H9 (cell line): ENCODE results near the gene TPGS2. TPM values are rescaled to one million over a fixed set of nuclear protein-coding genes. Genes with fewer than 3 reads are reported as not detected.
A peak's percentile ranks its signal among the peaks of the same experiment; 100 is the strongest.

Experiments
- DNase-seq: peaks from one replicate; pipeline ENCODE4 v3.0.0-alpha.2; 2017
- H2AFZ ChIP-seq: one replicate; pipeline ENCODE4 v1.6.1; 2013; ENCODE audit warnings: mild to moderate bottlenecking, low read length, control low read depth, moderate library complexity
- H2AK5ac ChIP-seq: 2 replicates; pipeline ENCODE4 v1.6.1; 2013; ENCODE audit warnings: low read length, control low read depth, mixed read lengths; ENCODE audit not compliant: insufficient read length
- H2BK120ac ChIP-seq: one replicate; pipeline ENCODE4 v1.6.1; 2013; ENCODE audit warnings: low read depth, mild to moderate bottlenecking, low read length, control low read depth, inconsistent platforms; ENCODE audit not compliant: poor library complexity, severe bottlenecking
- H2BK12ac ChIP-seq: 2 replicates; pipeline ENCODE4 v1.6.1; 2013; ENCODE audit warnings: low read length, control low read depth, mixed read lengths, low read depth; ENCODE audit not compliant: insufficient read length
- H2BK15ac ChIP-seq: 2 replicates; pipeline ENCODE4 v1.6.1; 2013; ENCODE audit warnings: low read depth, low read length, control low read depth
- H2BK20ac ChIP-seq: one replicate; pipeline ENCODE4 v1.6.1; 2013; ENCODE audit warnings: low read depth, mild to moderate bottlenecking, low read length, control low read depth, inconsistent platforms; ENCODE audit not compliant: poor library complexity, severe bottlenecking
- H2BK5ac ChIP-seq: 2 replicates; pipeline ENCODE4 v1.6.1; 2013; ENCODE audit warnings: low read length, control low read depth, mixed read lengths; ENCODE audit not compliant: insufficient read length
- H3K14ac ChIP-seq: 2 replicates; pipeline ENCODE4 v1.6.1; 2013; ENCODE audit warnings: low read length, control low read depth; ENCODE audit not compliant: insufficient read depth
- H3K18ac ChIP-seq: 2 replicates; pipeline ENCODE4 v1.6.1; 2013; ENCODE audit warnings: low read depth, mild to moderate bottlenecking, mixed read lengths, low read length, control low read depth; ENCODE audit not compliant: insufficient read length
- H3K23ac ChIP-seq: 2 replicates; pipeline ENCODE4 v1.6.1; 2013; ENCODE audit warnings: low read length, control low read depth, mixed read lengths, low read depth; ENCODE audit not compliant: insufficient read length
- H3K23me2 ChIP-seq: 2 replicates; pipeline ENCODE4 v1.6.1; 2013; ENCODE audit warnings: low read depth, mild to moderate bottlenecking, mixed read lengths, low read length, control low read depth; ENCODE audit not compliant: insufficient read length, poor library complexity, severe bottlenecking
- H3K27ac ChIP-seq: 2 replicates; pipeline ENCODE4 v1.5.1; 2013; ENCODE audit warnings: low read length, control low read depth, mixed read lengths, low read depth; ENCODE audit not compliant: insufficient read length
- H3K27me3 ChIP-seq: 2 replicates; pipeline ENCODE4 v1.6.1; 2013; ENCODE audit warnings: low read length, control low read depth, inconsistent platforms; ENCODE audit not compliant: insufficient read depth
- H3K4ac ChIP-seq: 2 replicates; pipeline ENCODE4 v1.6.1; 2013; ENCODE audit warnings: low read depth, mild to moderate bottlenecking, control low read depth, inconsistent platforms, low read length, moderate library complexity
- H3K4me1 ChIP-seq: 2 replicates; pipeline ENCODE4 v1.6.1; 2013; ENCODE audit warnings: low read length, control low read depth, inconsistent platforms; ENCODE audit not compliant: insufficient read depth
- H3K4me2 ChIP-seq: 2 replicates; pipeline ENCODE4 v1.6.1; 2013; ENCODE audit warnings: low read length, control low read depth, mixed read lengths; ENCODE audit not compliant: insufficient read length, insufficient read depth
- H3K56ac ChIP-seq: 2 replicates; pipeline ENCODE4 v1.6.1; 2013; ENCODE audit warnings: low read depth, mild to moderate bottlenecking, mixed read lengths, low read length, control low read depth; ENCODE audit not compliant: insufficient read length
- H3K79me1 ChIP-seq: 2 replicates; pipeline ENCODE4 v1.6.1; 2013; ENCODE audit warnings: low read depth, mild to moderate bottlenecking, moderate library complexity, low read length, control low read depth, inconsistent platforms; ENCODE audit not compliant: insufficient read depth, poor library complexity, severe bottlenecking
- H3K79me2 ChIP-seq: 2 replicates; pipeline ENCODE4 v1.6.1; 2013; ENCODE audit warnings: low read length, control low read depth, inconsistent platforms; ENCODE audit not compliant: insufficient read depth
- H3K9ac ChIP-seq: 2 replicates; pipeline ENCODE4 v1.6.1; 2013; ENCODE audit warnings: low read length, control low read depth, mixed read lengths; ENCODE audit not compliant: insufficient read length; ENCODE audit errors: extremely low read depth
- H3K9me3 ChIP-seq: one replicate; pipeline ENCODE4 v1.6.1; 2013; ENCODE audit warnings: low read depth, low read length, inconsistent platforms; ENCODE audit not compliant: control insufficient read depth
- H3T11ph ChIP-seq: one replicate; pipeline ENCODE4 v1.6.1; 2013; ENCODE audit warnings: mild to moderate bottlenecking, low read length, control low read depth, inconsistent platforms
- H4K20me1 ChIP-seq: one replicate; pipeline ENCODE4 v1.6.1; 2013; ENCODE audit not compliant: control insufficient read depth, insufficient read length, insufficient read depth
- H4K5ac ChIP-seq: 2 replicates; pipeline ENCODE4 v1.6.1; 2013; ENCODE audit warnings: low read depth, mild to moderate bottlenecking, mixed read lengths, low read length, control low read depth; ENCODE audit not compliant: insufficient read length
- H4K8ac ChIP-seq: replicated peaks from 2 replicates; pipeline ENCODE4 v1.6.1; 2013; ENCODE audit warnings: low read length, control low read depth, mixed read lengths, low read depth; ENCODE audit not compliant: insufficient read length
- H4K91ac ChIP-seq: 2 replicates; pipeline ENCODE4 v1.6.1; 2013; ENCODE audit warnings: low read depth, mild to moderate bottlenecking, moderate library complexity, mixed read lengths, low read length, control low read depth; ENCODE audit not compliant: insufficient read length
- H3K27ac Mint-ChIP-seq, 3 experiments: 2 replicates in 2 of 3; 3 replicates in 1 of 3; pipeline ENCODE4 v1.8.0; 2020 to 2021; ENCODE audit warnings: mixed read lengths in 3 of 3, mild to moderate bottlenecking in 1 of 3, moderate library complexity in 1 of 3
- H3K27me3 Mint-ChIP-seq: 2 replicates; pipeline ENCODE4 v1.8.0; 2021; ENCODE audit warnings: low read depth, mild to moderate bottlenecking, moderate library complexity, mixed read lengths
- H3K36me3 Mint-ChIP-seq, 3 experiments: 2 replicates in 2 of 3; 3 replicates in 1 of 3; pipeline ENCODE4 v1.8.0; 2020 to 2021; ENCODE audit warnings: low read depth in 3 of 3, mixed read lengths in 3 of 3; ENCODE audit not compliant: insufficient read depth in 1 of 3
- H3K4me1 Mint-ChIP-seq, 2 experiments: 2 replicates each; pipeline ENCODE4 v1.8.0; 2020; ENCODE audit warnings: mixed read lengths in 2 of 2
- H3K4me3 Mint-ChIP-seq, 2 experiments: 2 replicates in 1 of 2; 3 replicates in 1 of 2; pipeline ENCODE4 v1.8.0; 2020 to 2021; ENCODE audit warnings: mild to moderate bottlenecking in 2 of 2, mixed read lengths in 2 of 2, moderate library complexity in 1 of 2
- H3K9me3 Mint-ChIP-seq, 2 experiments: 2 replicates in 1 of 2; 3 replicates in 1 of 2; pipeline ENCODE4 v1.8.0; 2020; ENCODE audit warnings: mild to moderate bottlenecking in 2 of 2, mixed read lengths in 2 of 2, moderate library complexity in 1 of 2
- WGBS: extraction: QIAGEN DNeasy Blood & Tissue Kit; methylation state at CpG from one replicate; pipeline ENCODE4 v1.1.7; 2013; ENCODE audit warnings: missing lambda C conversion rate, low lambda C conversion rate, mixed read lengths; ENCODE audit not compliant: insufficient read length; ENCODE audit errors: extremely low coverage; 5-methylcytosine and 5-hydroxymethylcytosine counted together
- total RNA-seq: library from RNA; stranded (reverse); gene quantifications from 2 replicates; pipeline ENCODE4 v1.2.1, GENCODE V29; 2021
- TF ChIP-seq, protein P1 (sequence below): fragments of 200-600 bp; sonication (generic); conservative IDR thresholded peaks from 3 replicates; pipeline ENCODE4 v1.8.0; 2021; ENCODE audit warnings: antibody characterized with exemption, mild to moderate bottlenecking

Gene TPGS2
- total RNA-seq, 1 experiment from 2014 or later: 147 TPM

DNA sequence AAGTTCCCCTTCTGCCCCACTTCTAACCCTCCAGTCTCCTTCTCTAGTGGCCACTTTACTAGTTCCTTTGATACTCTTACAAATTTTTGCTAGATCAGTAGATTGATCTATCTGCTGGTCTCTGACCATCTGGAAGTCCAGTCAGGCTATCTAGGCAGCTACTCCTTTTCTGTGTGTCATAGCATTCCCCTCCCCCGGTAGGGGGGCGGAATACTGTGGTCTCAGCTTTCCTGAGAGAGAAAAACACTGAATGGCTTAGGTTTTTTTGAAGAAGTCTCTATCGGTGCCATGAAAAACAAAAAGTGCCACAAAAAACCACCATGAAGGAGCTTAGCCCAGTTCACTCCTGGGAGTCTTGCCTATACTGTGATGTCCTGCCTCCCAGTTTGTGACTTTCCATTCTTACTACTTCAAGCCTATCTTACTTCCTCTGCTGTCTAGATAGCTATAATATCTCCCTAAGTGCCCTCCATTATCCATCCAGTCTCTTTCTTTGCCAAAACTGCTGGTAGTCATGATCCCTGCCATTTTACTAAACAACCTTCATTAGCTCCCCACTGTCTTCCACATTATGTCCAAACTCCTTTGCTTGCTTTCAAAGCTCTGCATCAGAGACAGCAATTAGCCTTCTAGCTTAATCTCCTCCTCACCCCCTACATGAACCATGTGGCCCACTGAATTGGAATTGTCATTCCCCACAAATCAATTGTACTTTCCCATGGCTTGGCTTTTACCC lies 29.9 kb downstream of the TPGS2 start:
- no peak overlapping the region for H3K14ac ChIP-seq
- H2AK5ac ChIP-seq: no peak overlapping the region
- no peak overlapping the region for H3K23ac ChIP-seq
- H3K79me2 ChIP-seq: no peaks in the 10 kb centered on the region
- Mint-ChIP-seq H3K27ac (peak overlapping the region in 2 of 3 experiments; percentile 12 to 46; a peak in 3 of 7 replicates), H3K4me1 (peaks cover 7 to 8% of the 10 kb centered on the region in 2 experiments), H3K36me3 (peaks cover 27 to 87% (median 70%) of the 10 kb centered on the region in 3 experiments), H3K27me3 (no peaks in the 10 kb centered on the region), H3K9me3 (no peaks in the 10 kb centered on the region), H3K4me3 (no peak overlapping the region)
- H2AFZ ChIP-seq: no peak overlapping the region
- no peak overlapping the region for H4K91ac ChIP-seq
- H2BK20ac ChIP-seq: no peak overlapping the region
- no peak overlapping the region for H2BK120ac ChIP-seq
- H3T11ph ChIP-seq: no peak overlapping the region
- H3K4ac ChIP-seq: no peak overlapping the region
- TF ChIP-seq, protein P1, sequence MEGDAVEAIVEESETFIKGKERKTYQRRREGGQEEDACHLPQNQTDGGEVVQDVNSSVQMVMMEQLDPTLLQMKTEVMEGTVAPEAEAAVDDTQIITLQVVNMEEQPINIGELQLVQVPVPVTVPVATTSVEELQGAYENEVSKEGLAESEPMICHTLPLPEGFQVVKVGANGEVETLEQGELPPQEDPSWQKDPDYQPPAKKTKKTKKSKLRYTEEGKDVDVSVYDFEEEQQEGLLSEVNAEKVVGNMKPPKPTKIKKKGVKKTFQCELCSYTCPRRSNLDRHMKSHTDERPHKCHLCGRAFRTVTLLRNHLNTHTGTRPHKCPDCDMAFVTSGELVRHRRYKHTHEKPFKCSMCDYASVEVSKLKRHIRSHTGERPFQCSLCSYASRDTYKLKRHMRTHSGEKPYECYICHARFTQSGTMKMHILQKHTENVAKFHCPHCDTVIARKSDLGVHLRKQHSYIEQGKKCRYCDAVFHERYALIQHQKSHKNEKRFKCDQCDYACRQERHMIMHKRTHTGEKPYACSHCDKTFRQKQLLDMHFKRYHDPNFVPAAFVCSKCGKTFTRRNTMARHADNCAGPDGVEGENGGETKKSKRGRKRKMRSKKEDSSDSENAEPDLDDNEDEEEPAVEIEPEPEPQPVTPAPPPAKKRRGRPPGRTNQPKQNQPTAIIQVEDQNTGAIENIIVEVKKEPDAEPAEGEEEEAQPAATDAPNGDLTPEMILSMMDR: no peak
- H2BK5ac ChIP-seq: no peak overlapping the region
- no peak overlapping the region for H3K27ac ChIP-seq
- no peak overlapping the region for H3K56ac ChIP-seq
- no peak for DNase-seq
- no peaks in the 10 kb centered on the region for H3K79me1 ChIP-seq
- H4K5ac ChIP-seq: no peak overlapping the region
- H4K8ac ChIP-seq: no peak overlapping the region
- WGBS: no CpG with 5 or more reads among the region's 3 CpGs
- no peaks in the 10 kb centered on the region for H4K20me1 ChIP-seq
- H3K9ac ChIP-seq: no peak overlapping the region
- no peak overlapping the region for H2BK12ac ChIP-seq
- H3K18ac ChIP-seq: no peak overlapping the region
- no peaks in the 10 kb centered on the region for H3K9me3 ChIP-seq
- no peaks in the 10 kb centered on the region for H3K27me3 ChIP-seq
- H3K4me1 ChIP-seq: no peaks in the 10 kb centered on the region
- H3K23me2 ChIP-seq: no peaks in the 10 kb centered on the region
- H2BK15ac ChIP-seq: no peak overlapping the region
- H3K4me2 ChIP-seq: no peak overlapping the region
